Fibroblast of upper back skin (primary cell): ENCODE data around the gene KRT13.
A peak's percentile ranks its signal among the peaks of the same experiment; 100 is the strongest.

Experiments used
- DNase-seq: peaks from one replicate; pipeline ENCODE4 v3.0.0-alpha.2; 2013

The KRT13 gene

GRCh38 chr17:41492351-41492750, 13.1 kb downstream of the KRT13 start:
- DNase-seq = no peak

GRCh38 chr17:41491476-41491875, 13.9 kb downstream of the KRT13 start:
- DNase-seq = no peak

- no peak for DNase-seq
Observed at GRCh38 chr17:41490000-41490990, 15.1 kb downstream of the KRT13 start.

GRCh38 chr17:41489531-41489930, 15.9 kb downstream of the KRT13 start, which contains the start of gene KRT36:
KRT36 (minus strand) TSS chr17:41489910; CDS start chr17:41489864, 46 bp downstream.
- DNase-seq = no peak

- no peak for DNase-seq
Observed at GRCh38 chr17:41486809-41487530, 18.4 kb downstream of the KRT13 start.

- DNase-seq = no peak
Observed at GRCh38 chr17:41486316-41486715, 19.1 kb downstream of the KRT13 start.

DNA sequence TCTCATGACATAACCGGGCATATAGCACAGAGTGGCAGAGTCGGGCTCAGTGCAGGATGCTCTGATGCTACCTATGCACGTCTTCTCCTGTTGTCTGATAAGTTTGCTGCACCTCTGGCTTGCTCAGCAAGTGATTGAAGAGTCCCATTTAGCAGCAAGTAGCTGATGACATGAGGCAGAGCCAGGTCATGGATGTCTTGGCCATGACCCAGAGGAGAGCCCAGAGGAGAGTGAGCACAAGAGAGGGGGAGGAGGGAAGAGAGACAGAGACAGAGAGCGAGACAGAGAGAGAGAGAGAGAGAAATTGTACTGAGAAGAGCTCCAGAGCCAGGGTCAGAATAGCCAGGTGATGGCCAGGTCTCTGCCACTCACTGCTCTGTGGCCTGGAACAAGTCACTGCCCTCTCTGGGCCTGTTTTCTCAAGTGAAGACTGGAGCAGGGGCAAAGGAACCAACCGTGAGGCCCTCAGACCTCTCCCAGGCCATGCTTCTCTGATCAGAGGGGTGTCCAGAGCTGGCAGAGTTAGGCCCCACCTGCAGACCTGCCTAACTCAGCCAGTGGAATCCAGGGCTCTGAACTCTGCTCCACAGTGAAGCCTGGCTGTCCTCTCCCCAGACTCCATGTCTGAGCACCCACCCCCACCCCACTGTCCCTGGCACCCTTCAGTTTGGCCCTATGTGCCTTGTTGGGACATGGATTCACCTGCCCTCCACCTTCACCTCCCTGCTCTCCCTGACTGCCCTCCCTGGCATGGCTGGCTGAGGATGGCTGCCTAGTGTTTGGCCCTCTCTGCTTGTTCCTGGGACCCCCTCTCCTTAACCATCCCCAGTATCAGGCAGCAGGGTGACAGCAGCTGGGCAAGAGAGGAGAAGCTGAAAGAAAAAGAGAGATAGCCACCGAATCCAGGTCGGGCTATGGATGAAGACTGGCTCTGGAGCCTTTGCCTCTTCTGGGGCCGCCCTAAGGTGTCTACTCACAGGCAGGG, 20.2 kb downstream of the KRT13 start:
- DNase-seq = no peak

- no peak for DNase-seq
Observed at GRCh38 chr17:41483991-41484826, 21.2 kb downstream of the KRT13 start.

- DNase-seq = no peak
Observed at GRCh38 chr17:41483531-41483930, 21.9 kb downstream of the KRT13 start.

- DNase-seq = no peak
Observed at GRCh38 chr17:41481036-41481435, 24.4 kb downstream of the KRT13 start, which contains the start of gene KRT35. KRT35 (minus strand) TSS chr17:41481151; CDS start chr17:41481097, 54 bp downstream.

- no peak for DNase-seq
Observed at GRCh38 chr17:41480581-41480980, 24.8 kb downstream of the KRT13 start.

DNA sequence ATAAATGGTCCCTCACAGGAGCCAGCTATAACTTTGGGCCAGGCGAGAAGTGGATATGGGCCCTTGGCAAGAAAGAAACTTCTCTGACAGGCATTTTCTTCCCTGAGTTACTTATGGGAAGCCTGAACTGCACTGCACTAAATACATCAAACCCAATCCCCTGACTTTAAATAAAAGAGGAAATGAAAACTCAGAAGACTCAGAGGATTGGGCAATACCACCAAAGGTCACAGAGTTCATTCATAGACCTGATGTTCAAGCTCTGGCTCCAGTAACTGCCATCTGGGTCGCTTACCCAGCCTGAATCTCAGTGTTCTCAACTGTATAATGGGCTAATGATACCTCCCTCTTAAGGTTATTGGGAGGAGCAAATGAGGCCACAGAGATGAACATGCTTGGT, 25.3 kb downstream of the KRT13 start:
- no peak for DNase-seq

DNA sequence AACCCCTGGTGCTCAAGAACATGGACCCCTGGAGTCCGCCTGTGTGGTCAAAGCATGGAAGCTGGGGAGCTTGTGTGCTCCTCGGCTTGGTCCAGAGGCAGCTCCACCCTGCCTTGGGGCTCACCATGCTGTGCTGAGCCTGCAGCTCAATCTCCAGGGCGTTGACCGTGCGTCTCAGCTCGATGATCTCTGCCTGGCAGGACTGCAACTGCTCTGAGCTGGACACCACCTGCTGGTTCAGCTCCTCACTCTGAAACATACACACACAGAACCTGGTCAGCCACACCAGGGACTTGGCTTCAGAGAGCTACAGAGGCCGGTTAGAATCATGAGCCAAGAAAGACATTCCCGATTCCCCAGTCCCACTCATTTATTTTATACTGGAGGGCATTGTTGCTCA, 27.2 kb downstream of the KRT13 start:
- no peak for DNase-seq

DNA sequence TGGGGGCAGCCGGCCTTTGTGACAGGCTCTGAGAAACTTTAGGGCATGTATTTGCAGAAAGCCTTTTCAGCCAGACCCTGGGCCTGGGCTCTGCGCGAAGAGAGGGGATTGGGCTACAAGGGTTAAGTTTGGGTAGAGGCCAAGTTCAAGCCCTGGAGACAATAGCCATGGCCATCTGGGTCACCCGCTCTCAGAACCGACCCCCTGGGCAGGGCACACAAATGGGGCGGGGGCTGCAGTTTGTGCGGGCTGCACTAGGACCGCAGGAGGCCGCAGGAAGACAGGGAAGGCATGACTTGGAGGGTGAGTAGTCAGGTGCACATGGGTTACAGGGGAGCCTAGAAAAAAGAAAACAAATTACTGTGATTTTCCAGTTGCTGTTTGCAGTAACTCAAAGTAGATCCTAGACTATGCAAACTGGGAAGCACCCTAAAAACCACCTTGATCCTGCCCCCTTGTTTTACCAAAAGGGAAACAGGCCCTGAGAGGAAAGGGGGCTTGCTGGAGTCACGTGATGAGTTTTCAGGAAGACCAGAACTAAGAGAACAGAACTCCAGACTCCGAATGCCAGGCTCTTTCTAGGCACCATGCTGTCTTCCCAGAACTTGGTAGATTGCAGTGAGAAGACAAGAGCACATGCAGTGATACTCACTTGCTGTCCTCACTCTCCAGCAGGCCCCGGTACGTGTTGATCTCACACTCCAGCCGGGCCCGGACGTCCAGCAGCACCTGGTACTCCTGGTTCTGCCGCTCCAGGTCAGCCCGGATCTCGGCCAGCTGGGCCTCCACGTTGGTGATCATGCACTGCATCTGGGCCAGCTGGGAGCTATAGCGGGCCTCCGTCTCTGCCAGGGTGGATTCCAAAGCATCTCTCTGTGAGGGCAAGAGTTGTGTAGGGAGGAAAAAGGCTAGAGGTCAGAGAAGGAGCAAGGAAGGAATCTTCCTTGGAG, 28.3 kb downstream of the KRT13 start:
- no peak for DNase-seq

DNA sequence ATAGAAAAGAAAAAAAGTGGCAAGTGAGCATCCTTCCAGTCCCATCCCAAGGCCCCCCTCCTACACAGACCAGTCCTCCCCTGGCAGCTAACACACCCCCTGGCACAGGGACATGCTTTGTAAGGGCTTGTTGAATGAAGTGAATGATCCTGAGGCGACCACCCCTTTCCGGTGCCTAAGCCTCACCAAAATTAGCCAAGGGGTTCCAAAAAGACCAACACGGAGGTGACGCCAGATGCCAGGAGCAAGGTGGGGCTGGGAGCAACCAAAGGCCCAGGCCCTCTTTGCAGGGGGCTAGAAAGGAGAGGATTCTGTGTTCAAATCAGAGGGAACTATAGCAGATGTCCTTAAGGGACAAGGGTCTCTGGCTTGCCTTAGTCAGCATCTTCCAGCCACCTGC, 30.0 kb downstream of the KRT13 start:
- DNase-seq = no peak

GRCh38 chr17:41474863-41475262, 30.5 kb downstream of the KRT13 start:
- no peak for DNase-seq

DNA sequence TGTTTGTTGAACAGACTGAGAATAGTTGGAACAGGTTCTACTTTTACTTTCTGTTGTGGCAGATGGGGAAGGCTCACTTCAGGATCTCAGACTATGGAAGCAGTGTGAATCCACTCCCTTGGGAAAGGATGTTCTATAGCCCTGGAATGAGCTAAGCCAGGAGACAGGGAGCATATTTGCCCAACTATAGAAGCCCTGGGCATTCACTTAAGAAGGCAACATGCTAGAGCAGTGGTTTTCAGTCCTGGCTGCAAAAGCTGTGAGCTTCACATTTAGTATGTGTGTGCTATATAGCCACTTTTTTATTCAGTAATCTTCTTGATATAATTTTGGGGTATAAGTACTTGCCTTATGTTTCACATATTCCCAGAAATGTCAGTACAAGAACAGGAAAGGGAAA, 37.1 kb downstream of the KRT13 start:
- no peak for DNase-seq

GRCh38 chr17:41467561-41467960, 37.9 kb downstream of the KRT13 start:
- DNase-seq = no peak

DNA sequence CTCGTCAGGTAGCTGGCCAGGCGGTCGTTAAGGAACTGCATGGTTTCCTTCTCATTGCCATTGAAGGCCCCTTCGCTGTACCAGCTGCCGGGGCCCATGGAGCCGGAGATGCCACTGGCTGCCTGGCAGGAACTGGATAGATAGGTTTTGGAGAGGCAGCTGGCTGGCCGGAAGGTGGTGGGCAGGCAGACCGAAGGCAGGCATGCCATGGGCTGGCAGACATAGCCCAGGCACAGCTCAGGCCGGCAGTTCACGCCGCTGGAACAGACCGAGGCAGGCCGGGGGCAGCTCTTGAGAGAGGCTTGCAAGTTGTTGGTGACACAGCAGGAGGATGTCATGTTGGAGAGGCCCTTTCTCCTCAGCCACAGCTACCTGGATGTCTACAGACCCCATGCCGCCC, 38.4 kb downstream of the KRT13 start, which contains the start of gene KRT32:
Gene KRT32, minus strand, starts transcription at position 399 of the 400 bp plus-strand sequence. Its CDS starts 61 bp downstream, at position 338.
- DNase-seq = no peak

GRCh38 chr17:41464682-41465081, 40.7 kb downstream of the KRT13 start:
- DNase-seq = peak; percentile 86
